GM08714 (cell line): ENCODE data around the gene MAB21L3.
"Not testable (repeated sequence)": the region's sequence is repeated elsewhere in the genome, so short reads cannot be mapped to it uniquely, and the experiment has no call there.

ENCODE experiments used
- H3K4me3 ChIP-seq: fragments of 200-500 bp; sonication (Bioruptor generic); 2 replicates; pipeline ENCODE4 v1.5.1; 2014; ENCODE audit warnings: mild to moderate bottlenecking, low read length, inconsistent platforms
- ZNF274 ChIP-seq: IDR thresholded peaks from 2 replicates; pipeline ENCODE4 v1.6.1; 2012; ENCODE audit warnings: mild to moderate bottlenecking, low read depth, low read length

MAB21L3 gene

DNA sequence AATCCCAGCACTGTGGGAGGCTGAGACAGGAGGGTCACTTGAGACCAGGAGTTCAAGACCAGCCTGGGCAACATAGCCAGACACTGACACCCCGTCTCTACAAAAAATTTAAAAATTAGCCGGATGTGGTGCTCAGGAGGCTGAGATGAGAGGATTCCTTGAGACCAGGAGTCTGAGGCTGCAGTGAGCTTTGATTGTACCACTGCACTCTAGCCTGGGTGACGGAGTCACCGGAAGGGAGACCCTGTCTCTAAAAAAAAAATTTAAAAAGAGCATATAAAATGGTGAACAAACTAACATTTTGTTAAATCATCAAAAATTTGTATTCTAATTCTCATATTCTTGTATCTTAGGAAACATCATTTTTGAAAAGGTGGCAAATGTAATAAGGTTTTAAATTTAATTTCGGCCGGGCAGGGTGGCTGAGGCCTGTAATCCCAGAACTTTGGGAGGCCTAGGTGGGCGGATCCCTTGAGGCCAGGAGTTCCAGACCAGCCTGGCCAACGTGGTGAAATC is 27.1 kb downstream of the MAB21L3 start:
- no peak overlapping the region for H3K4me3 ChIP-seq
- no peak for TF ChIP-seq ZNF274

DNA sequence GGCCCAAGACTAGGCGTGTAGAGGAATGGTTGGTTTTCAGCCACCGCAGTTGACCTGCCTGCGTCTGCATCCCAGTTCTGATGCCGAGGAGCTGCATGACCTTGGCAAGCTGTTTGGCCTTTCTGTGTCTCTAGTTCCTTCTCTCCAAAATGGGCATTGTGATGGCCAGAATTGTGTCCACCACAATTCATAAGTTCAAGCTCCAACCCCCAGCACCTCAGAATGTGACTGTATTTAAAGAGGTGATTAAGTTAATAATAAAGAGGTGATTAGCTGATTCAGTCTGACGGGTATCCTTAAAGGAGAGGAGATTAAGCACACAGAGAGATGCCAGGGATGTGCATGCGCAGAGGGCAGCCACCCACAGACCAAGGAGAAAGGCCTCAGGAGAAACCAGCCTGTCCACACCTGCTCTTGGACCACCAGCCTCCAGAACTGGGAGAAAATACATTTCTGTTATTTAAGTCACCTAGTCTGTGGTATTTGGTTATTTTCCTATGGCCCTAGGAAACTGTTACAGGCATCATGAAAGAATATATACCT is 28.5 kb downstream of the MAB21L3 start:
- H3K4me3 ChIP-seq, result no peak overlapping the region
- no peak for TF ChIP-seq ZNF274

DNA sequence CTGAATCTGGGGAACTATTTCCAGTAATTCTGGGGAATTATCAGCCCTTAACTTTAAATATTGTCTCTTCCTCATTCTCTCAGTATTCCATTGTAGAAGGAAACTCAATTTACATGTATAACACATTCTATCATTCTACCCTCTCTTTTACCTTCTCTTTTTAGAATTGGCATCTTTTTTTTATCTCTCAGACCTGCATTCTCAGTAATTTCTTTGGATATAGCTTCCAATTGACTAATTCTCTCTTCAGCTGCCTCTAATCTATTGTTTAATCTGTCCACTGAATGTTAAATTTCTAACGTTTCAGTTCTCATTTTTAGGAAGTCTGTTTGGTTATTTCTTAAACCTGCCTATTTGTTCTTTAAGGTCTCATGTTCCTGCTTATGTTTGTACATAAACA is 33.0 kb downstream of the MAB21L3 start:
- TF ChIP-seq ZNF274, result no peak
- no peak overlapping the region for H3K4me3 ChIP-seq

DNA sequence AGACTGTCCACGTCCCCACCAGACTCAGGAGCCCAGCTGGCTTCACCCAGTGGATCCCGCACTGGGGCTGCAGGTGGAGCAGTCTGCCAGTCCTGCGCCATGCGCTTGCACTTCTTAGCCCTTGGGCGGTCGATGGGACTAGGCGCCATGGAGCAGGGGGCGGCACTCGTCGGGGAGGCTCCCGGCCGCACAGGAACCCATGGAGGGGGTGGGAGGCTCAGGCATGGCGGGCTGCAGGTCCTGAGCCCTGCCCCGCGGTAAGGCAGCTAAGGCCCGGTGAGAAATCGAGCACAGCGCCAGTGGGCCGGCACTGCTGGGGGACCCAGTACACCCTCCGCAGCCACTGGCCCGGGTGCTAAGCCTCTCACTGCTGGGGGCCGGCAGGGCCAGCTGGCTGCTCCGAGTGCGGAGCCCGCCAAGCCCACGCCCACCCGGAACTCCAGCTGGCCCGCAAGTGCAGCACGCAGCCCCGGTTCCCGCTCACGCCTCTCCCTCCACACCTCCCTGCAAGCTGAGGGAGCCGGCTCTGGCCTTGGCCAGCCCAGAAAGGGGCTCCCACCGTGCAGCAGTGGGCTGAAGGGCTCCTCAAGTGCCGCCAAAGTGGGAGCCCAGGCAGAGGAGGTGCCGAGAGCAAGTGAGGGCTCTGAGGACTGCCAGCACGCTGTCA is 35.4 kb downstream of the MAB21L3 start:
- H3K4me3 ChIP-seq, result not testable (repeated sequence)

DNA sequence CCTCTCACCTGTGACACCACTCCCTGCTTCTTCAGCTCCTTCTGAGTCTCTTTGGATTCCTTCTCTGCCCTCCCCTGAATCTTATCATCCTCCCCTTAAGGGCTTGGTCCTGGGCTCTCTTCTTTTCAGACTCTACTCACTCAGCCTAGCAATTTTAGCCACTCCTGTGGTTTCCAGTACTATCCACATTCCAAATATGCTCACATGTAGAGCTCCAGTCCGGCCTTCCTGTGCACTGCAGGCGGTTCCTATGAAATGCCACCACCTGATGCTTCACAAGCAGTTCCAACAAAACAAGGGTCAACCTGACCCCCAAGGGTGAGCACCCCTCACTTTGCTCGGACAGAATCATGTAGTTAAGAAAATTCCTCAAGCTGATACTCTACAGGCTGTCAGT is 35.9 kb downstream of the MAB21L3 start:
- no peak for TF ChIP-seq ZNF274
- no peak overlapping the region for H3K4me3 ChIP-seq

DNA sequence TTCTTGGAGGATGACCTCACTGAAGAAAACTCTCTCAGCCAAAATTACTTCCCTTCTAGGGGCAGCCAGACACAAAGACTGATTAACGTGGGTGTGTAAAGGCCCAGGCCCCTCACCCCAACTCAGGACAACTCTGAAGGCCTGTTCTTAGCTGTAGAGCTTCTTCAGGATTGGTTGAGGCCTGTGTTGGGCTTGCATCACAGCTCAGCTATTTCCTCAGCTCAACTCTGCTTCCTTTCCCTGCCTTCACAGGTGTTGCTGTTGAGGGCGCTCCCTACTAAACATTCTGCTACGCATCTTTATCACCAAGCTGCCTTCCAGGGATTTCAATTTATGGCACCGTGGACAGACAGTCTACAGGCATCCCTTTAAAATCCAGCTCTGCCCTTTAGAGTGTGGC is 36.8 kb downstream of the MAB21L3 start:
- no peak for TF ChIP-seq ZNF274
- no peak overlapping the region for H3K4me3 ChIP-seq

DNA sequence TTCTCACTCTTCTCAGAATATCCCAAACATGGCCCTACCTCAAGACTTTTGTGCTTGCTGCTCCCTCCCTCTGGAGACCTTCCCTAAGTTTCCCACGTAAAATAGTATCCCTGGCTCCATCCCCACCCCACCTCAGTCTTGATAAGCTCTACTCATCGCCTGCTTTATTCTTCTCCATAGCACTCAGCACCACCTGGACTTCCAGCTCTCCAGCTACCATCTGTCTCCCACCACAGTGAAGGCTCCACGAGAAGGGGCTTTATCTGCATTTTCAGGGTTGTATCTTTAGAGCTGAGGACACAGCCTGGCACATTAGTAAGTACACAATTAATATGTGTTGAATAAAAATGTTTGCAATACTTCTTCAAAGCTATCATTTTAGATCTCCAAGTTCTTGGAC is 37.8 kb downstream of the MAB21L3 start:
- TF ChIP-seq ZNF274, result no peak
- no peak overlapping the region for H3K4me3 ChIP-seq

DNA sequence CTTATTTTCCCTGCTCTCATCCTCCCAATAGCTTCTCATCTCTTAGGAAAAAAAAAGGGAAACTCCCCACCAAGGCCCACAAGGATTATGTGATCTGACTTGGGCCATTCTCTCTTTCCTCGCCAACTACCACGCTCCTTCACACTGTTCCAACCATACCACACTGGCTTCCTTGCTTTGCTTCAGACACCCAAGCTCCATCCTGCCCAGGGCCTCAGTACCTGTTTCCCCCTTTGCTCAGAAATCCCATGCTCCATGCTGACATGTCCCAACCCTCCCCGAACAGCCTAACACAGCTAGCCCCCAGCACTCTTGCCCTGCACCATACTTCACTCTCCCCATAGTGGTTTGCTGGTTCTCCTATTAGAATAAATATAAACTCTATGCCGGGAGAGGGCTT is 39.2 kb downstream of the MAB21L3 start:
- no peak overlapping the region for H3K4me3 ChIP-seq
- TF ChIP-seq ZNF274, result no peak

DNA sequence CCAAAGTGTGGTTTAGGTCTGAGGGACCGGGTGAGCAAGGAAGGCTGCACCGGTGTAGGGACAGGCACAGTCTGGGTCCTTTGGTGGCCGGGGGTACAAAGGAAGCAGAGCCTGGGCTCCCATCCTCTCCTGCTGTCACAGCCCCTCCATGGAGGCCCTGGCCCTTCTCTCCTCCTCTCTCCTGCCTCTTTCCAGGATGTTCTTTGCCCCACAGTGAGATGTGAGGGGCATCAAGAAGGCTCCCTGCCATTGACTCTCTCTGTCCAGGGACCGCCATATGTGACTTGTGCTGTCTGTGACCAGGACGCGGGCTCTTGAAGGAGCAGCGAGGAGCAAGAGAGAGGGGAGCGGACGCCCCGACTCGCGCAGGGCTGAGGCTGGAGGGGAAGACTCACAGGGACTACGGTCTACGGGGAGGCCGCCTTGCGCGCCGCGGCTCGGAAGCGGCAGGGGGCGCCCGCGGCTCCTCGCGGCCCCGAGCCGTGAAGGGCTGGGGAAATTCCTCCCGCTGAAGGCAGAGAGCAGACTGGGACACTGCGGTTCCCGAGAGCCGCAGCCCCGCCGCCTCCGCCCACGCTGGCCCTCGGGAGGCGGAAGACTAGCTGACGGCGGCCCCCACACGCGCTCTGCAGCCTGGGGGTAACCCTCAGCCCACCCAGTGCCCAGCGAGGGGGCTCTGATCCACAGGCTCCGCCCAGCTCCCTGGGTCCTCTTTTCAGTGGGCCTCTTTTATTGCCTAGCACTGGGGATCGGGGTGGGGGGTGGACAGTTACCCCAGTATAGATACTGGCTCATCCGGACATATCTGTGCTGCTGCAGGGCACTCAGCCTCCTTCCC is 40.8 kb downstream of the MAB21L3 start:
- no peak for TF ChIP-seq ZNF274

DNA sequence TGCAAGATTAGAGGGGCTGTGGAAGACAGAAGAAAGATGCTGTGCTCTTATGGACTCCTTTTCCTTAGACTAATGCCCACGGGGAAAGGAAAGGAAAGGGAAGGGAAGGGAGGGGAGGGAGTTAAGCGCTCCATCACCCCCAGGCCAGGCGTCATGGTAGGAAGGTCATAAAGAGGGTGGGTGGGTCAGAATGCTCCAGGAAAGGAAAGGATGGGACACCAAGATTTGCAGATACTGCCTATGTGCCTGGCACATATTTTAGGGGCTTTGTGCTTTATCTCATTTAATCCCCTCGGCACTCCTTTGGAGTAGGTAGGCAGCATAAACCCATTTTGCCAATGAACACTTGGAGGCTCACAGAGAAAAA is 41.4 kb downstream of the MAB21L3 start:
- H3K4me3 ChIP-seq, result no peak overlapping the region; the same call in 1 of the 2 replicates

More for the DNA sequence above, 40.8 kb downstream of the MAB21L3 start:
- H3K4me3 ChIP-seq, result peak overlapping the region; percentile 29; the same call in 1 of the 2 replicates

DNA sequence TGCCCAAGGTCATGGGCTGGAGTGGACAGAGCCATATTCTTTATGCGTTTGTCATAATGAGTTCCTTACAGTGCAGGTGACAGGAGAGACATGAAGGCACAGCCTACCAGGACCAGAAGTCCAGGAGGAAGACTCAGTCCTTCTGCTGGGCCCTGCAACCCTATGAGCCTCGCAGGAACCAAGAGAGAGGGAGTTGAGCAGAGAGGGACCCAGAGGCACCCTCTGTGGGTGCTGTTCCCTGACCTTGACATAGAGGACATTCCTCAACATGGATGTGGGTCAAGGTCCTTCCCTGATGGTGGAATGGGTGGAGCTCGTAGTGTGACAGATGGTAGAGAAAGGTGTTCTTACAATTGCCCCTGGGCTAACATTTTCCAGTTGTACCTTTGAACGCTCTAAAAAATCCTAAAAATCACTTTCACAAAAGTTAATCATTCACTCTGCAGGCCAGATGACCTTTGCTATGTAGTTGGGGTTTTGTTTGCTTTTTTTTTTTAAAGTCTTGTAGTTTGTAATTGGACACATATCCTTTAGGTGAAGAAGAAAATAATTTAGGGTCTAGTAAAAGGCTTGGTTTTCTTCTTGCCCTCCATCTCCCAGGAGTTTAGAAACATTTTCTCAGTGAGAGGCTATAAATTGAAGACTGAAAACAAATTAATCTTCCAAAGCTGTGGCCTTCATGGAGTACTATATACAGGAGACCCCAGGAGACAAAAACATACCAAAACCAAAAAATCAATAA is 41.9 kb downstream of the MAB21L3 start:
- H3K4me3 ChIP-seq, result no peak overlapping the region
- no peak for TF ChIP-seq ZNF274

More for the DNA sequence above, 41.4 kb downstream of the MAB21L3 start:
- TF ChIP-seq ZNF274, result no peak

DNA sequence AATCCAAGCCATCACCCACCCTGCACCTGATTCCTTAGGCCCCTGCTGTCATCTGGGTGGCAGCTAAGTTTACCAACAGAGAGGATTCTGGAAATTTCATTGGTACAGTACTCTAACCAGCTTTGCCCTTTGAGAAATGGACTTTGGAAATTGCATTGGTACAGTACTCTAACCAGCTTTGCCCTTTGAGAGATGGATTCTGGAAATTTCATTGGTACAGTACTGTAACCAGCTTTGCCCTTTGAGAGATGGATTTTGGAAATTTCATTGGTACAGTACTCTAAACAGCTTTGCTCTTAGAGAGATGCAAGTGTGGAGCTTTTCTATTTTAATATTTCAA is 42.5 kb downstream of the MAB21L3 start:
- no peak for TF ChIP-seq ZNF274
- H3K4me3 ChIP-seq, result no peak overlapping the region

DNA sequence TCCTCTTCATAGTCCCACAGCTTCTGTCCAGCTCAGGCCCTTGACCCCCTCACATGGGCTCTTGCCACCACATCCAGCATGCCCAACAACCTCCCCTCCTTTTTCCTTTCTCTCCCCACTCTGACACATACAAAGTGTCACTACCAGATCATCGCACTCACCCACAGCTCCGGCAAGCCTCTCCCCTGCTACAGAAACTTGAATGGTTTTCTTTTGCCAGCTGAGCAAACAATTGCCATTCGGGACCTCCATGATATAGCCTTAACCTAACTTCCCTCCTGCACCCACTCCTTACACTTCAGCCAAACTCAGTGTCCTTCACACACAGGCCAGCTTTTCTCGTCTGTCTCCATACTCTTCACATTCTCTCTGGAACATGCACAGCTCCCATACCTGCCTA is 43.3 kb downstream of the MAB21L3 start:
- no peak overlapping the region for H3K4me3 ChIP-seq
- no peak for TF ChIP-seq ZNF274

DNA sequence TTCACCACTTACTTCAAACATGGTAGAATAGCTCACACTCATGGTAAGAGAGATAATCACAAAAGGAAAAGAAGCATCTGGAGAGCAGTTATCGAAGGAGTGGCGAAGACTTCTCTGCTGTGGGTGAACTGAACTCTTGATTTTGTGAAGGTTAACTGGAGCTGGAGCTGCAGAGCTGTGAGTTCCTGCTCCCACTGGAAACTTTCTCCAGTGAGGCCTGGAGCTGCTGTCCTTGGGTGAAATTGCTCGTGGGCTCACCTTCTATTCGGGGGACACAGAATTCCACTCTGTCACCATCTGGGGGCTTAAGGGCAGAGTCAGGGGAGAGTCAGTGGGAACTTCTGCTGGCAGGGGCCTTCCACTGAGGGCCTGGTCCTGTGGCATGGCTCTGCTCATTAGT is 45.9 kb downstream of the MAB21L3 start:
- no peak for TF ChIP-seq ZNF274
- no peak overlapping the region for H3K4me3 ChIP-seq
